ENCODE measurements around the gene CAMSAP2.

Gene CAMSAP2

DNA sequence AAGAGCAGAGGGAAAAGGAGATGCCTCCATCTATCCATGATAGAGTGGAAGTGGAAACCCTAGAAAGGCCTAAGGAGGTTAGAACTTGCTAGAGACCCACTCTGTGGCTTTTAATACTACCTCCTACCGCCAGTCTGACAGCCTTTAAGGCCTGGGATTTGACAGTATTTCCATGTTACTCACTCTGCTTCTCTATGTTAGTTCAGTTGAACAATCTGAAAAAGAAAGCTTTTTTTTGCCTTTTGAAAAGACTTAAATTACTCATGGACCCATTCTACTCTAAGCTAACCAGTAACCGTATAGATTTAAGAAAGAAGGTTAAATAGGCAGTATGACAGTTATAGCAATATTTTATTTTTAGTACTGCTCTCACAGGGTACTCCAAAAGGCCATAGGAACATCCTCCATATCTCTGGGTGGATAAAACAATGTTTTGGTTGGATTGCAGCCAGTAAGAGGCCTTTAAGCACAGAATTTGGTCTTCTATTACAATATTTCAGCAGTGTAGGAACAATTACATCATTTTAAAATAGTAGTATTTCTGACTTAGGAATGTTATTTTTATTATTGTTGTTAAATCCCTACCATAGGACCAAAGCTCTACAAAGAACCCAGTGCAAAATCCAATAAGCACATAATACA lies 118.1 kb downstream of the CAMSAP2 start:
- no peak for DNase-seq (ENCODE audit: low read depth)
- TF ChIP-seq, protein P1, sequence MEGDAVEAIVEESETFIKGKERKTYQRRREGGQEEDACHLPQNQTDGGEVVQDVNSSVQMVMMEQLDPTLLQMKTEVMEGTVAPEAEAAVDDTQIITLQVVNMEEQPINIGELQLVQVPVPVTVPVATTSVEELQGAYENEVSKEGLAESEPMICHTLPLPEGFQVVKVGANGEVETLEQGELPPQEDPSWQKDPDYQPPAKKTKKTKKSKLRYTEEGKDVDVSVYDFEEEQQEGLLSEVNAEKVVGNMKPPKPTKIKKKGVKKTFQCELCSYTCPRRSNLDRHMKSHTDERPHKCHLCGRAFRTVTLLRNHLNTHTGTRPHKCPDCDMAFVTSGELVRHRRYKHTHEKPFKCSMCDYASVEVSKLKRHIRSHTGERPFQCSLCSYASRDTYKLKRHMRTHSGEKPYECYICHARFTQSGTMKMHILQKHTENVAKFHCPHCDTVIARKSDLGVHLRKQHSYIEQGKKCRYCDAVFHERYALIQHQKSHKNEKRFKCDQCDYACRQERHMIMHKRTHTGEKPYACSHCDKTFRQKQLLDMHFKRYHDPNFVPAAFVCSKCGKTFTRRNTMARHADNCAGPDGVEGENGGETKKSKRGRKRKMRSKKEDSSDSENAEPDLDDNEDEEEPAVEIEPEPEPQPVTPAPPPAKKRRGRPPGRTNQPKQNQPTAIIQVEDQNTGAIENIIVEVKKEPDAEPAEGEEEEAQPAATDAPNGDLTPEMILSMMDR (IDR thresholded peaks at IDR 0.05; ENCODE audit: control insufficient read depth, extremely low read depth, insufficient read depth) = no peak

DNA sequence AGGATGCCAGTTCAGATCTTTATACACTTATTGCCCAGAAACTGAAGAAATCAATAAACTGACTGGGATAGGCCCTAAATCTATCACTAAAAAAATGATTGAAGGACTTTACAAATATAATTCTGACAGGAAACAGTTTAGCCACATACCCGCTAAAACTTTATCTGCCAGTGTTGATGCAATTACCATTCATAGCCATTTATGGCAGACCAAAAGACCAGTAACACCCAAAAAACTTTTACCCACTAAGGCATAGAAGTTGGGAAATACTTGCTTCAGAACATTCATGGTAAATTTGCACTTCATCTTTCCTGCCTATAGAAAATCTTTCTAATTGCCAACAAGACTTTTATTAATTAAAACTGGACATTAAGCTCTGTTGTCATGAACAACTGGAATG lies 119.1 kb downstream of the CAMSAP2 start:
- TF ChIP-seq, protein P1 (IDR thresholded peaks at IDR 0.05; ENCODE audit: control insufficient read depth, extremely low read depth, insufficient read depth) = no peak
- no peak overlapping the region for H3K4me3 ChIP-seq (ENCODE audit: low read depth, low read length)
- no peak for DNase-seq (ENCODE audit: low read depth)

More for the DNA sequence above, 118.1 kb downstream of the CAMSAP2 start:
- no peak overlapping the region for H3K4me3 ChIP-seq (ENCODE audit: low read depth, low read length)

DNA sequence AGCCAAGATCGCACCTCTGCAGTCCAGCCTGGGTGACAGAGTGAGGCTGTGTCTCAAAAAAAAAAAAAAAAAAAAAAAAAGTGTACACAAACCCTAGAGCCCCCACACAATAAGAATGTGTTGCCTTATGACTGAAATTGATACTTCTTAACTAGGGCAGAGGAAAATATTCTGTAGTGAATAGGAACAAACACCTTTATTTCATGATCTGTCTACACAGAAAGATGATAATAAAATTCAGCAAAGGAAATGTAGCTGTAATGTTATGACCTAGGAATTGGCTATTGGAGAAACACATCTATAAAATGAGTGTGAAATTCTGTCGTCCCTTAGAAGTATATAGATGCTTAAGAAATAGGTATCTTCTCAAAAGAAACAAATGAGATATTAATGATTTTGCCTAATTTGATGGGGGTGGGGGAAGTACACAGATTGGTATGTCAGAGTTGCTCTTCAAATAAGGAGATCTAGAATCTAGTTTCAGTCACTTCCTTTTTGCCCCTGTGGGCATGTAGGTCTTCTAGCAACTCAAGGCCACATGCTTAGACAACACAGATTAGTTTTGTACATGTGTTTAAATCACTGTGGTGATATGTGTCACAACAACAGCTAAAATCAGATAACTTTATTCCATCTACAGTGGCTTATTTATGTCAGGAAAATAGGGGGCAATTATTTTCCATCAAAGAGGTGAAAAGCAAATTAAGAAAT lies 123.4 kb downstream of the CAMSAP2 start:
- H3K4me3 ChIP-seq (ENCODE audit: low read depth, low read length) = no peak overlapping the region
- DNase-seq (ENCODE audit: low read depth) = no peak
- TF ChIP-seq, protein P1 (IDR thresholded peaks at IDR 0.05; ENCODE audit: control insufficient read depth, extremely low read depth, insufficient read depth) = no peak

DNA sequence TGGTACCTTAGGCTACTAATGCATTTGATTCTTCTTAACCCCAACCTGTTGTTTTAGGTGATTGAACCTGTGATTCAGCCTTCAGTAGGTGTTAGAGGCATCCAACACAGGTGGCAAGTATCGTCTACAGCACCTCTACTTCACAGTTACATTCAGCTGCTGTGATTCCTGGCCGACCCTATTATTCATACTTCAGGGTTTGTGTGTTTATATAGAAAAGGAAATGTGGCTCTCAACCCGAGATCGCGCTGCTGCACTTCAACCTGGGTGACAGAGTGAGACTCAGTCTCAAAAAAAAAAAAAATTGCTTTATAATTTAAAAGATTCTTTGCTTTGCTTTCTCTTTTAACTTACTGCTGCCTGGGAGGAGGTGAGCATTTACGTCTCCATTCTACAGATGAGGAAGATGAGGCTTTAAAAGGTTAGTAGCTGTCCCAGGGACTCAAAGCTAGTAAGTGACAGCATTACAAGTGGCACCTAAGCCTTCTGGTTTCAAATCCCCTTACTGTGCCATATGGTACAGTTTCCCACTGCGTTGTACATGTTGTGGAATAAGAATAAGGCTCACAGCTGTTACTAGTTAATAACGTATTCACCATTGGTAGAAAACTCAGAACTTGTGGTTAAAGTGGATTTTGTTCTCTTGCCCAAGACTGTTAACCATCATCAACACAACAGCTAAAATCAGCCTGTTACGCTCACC lies 124.2 kb downstream of the CAMSAP2 start:
- no peak for DNase-seq (ENCODE audit: low read depth)
- TF ChIP-seq, protein P1 (IDR thresholded peaks at IDR 0.05; ENCODE audit: control insufficient read depth, extremely low read depth, insufficient read depth) = no peak
- no peak overlapping the region for H3K4me3 ChIP-seq (ENCODE audit: low read depth, low read length)

DNA sequence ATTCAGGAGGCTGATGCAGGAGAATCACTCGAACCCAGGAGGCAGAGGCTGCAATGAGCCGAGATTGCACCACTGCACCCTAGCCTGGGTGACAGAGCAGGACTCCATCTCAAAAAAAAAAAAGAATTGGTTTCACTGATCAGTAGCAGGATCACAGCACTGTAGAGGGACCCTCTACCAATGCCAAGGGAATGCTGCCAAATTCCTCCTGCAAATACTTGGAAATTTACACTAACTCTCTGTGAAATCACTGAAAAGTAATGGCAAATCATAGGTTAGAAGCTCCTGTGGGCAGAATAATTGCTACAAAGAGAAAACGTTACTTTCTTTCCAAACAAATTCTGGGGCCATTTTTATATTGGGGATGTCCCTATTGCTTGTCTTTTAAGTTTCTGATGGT lies 127.4 kb downstream of the CAMSAP2 start:
- DNase-seq (ENCODE audit: low read depth) = no peak
- H3K4me3 ChIP-seq (ENCODE audit: low read depth, low read length) = no peak overlapping the region
- TF ChIP-seq, protein P1 (IDR thresholded peaks at IDR 0.05; ENCODE audit: control insufficient read depth, extremely low read depth, insufficient read depth) = no peak

DNA sequence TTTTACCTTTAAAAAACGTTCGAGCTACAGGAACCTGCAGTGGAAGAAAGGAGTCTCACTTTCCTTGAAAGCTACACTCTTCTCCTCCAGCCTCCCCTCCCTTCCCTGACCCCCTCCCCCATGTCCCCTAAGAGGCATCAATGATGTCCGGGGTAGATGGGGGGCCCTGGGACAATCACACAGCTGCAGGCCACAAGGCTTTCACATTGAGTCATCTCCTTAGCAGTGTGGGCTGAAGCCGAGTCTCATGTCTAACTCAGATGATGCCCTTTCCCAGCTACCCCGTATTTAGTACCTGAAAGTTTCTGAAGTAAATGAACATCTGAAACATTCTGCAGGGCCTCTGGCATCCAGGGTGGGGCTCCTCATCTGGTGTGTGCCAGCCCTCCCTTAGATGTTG lies 127.8 kb downstream of the CAMSAP2 start:
- TF ChIP-seq, protein P1 (IDR thresholded peaks at IDR 0.05; ENCODE audit: control insufficient read depth, extremely low read depth, insufficient read depth) = no peak
- no peak overlapping the region for H3K4me3 ChIP-seq (ENCODE audit: low read depth, low read length)
- no peak for DNase-seq (ENCODE audit: low read depth)

Measured in LNCaP clone FGC (cell line).